Colonic mucosa (tissue), 4 donors: ENCODE data around the gene LBHD2. TPM values are rescaled to one million over a fixed set of nuclear protein-coding genes. Genes with fewer than 3 reads are reported as not detected.

ENCODE experiments used
- DNase-seq: peaks from one replicate; pipeline ENCODE4 v3.0.0-alpha.2; 2020
- H3K27ac ChIP-seq: fragments of 200-600 bp; one replicate; pipeline ENCODE4 v1.8.0; 2021
- H3K27me3 ChIP-seq: fragments of 200-600 bp; one replicate; pipeline ENCODE4 v1.8.0; 2021
- H3K36me3 ChIP-seq: fragments of 200-600 bp; one replicate; pipeline ENCODE4 v1.8.0; 2021
- H3K4me1 ChIP-seq: fragments of 200-600 bp; one replicate; pipeline ENCODE4 v1.8.0; 2021; ENCODE audit warnings: mild to moderate bottlenecking
- H3K4me3 ChIP-seq: fragments of 200-600 bp; one replicate; pipeline ENCODE4 v1.8.0; 2021
- H3K9ac ChIP-seq, 2 donors: one replicate each; pipeline ENCODE4 v1.7.0; 2013; ENCODE audit warnings: control low read depth in 2 of 2, low read depth in 2 of 2, low read length in 2 of 2
- H3K9me3 ChIP-seq: fragments of 200-600 bp; one replicate; pipeline ENCODE4 v1.8.0; 2021
- CTCF ChIP-seq: fragments of 200-600 bp; IDR thresholded peaks from one replicate; pipeline ENCODE4 v1.8.0; 2022; ENCODE audit warnings: antibody characterized with exemption, mild to moderate bottlenecking
- intact Hi-C: fragments of 100-400 bp; cut with DNase I; formaldehyde crosslinking; loops from one replicate; pipeline ENCODE4 v1.14.1; 2022
- total RNA-seq, 2 donors: library from RNA; stranded (reverse); fragmentation: NEBNext Ultra II Directional in 1 of 2; extraction: Animal tissue kit (Norgen Biotek cat#: 25700) in 1 of 2; gene quantifications; one replicate each; pipeline ENCODE4 v1.2.1, GENCODE V29; 2021
- donor health status: healthy.
- donor health status: DM: no; HTN: no; CAD: no.
- donor health status: DM: no; HTN: no; CAD: no.

The LBHD2 gene
- total RNA-seq, 2 donors from 2014 or later: not detected

- intact Hi-C loops: no loop called here
- H3K4me1 ChIP-seq: peaks cover 14% of the 10 kb centered on the region
These were observed 14.3 kb downstream of the LBHD2 start for GRCh38 chr14:103097994-103098957.

GRCh38 chr14:103099081-103099732 is 15.2 kb downstream of the LBHD2 start:
- H3K4me3 ChIP-seq: no peak overlapping the region
- peaks cover 15% of the 10 kb centered on the region for H3K4me1 ChIP-seq
- H3K9me3 ChIP-seq: no peaks in the 10 kb centered on the region
- no peaks in the 10 kb centered on the region for H3K36me3 ChIP-seq
- H3K9ac ChIP-seq: no peak overlapping the region
- peaks cover 17% of the 10 kb centered on the region for H3K27me3 ChIP-seq
- no peak for DNase-seq
- no peak for TF ChIP-seq CTCF
- intact Hi-C loops: no loop called here
- no peak overlapping the region for H3K27ac ChIP-seq

More at GRCh38 chr14:103097994-103098957, 14.3 kb downstream of the LBHD2 start:
- TF ChIP-seq CTCF: no peak
- no peak for DNase-seq
- Histone ChIP-seq H3K36me3 (no peaks in the 10 kb centered on the region), H3K4me3 (no peak overlapping the region), H3K9ac (no peak overlapping the region), H3K27ac (no peak overlapping the region), H3K27me3 (peaks cover 11% of the 10 kb centered on the region), H3K9me3 (no peaks in the 10 kb centered on the region)

- peaks cover 17% of the 10 kb centered on the region for H3K4me1 ChIP-seq
- peaks cover 23% of the 10 kb centered on the region for H3K27me3 ChIP-seq
- intact Hi-C loops: loop anchor here (10.0 kb wide), 2 partner anchors 85 to 195 kb away; no protein-coding TSS in a partner anchor
- H3K4me3 ChIP-seq: no peak overlapping the region
- no peaks in the 10 kb centered on the region for H3K9me3 ChIP-seq
- no peak overlapping the region for H3K9ac ChIP-seq
- no peak overlapping the region for H3K27ac ChIP-seq
- no peaks in the 10 kb centered on the region for H3K36me3 ChIP-seq
- TF ChIP-seq CTCF: no peak
- DNase-seq: no peak
These were observed 15.8 kb downstream of the LBHD2 start for GRCh38 chr14:103099733-103100280.

GRCh38 chr14:103100281-103101121 is 16.5 kb downstream of the LBHD2 start:
- H3K9ac ChIP-seq: no peak overlapping the region
- no peak overlapping the region for H3K4me3 ChIP-seq
- H3K9me3 ChIP-seq: no peaks in the 10 kb centered on the region
- intact Hi-C loops: loop anchor here (10.0 kb wide), 2 partner anchors 84 to 194 kb away; no protein-coding TSS in a partner anchor
- H3K4me1 ChIP-seq: peaks cover 15% of the 10 kb centered on the region
- H3K27ac ChIP-seq: no peak overlapping the region
- DNase-seq: no peak
- H3K27me3 ChIP-seq: peaks cover 23% of the 10 kb centered on the region
- no peak for TF ChIP-seq CTCF
- H3K36me3 ChIP-seq: no peaks in the 10 kb centered on the region
